DND-41 (cell line): Measurements from ENCODE around the gene PLK1.

Source experiments
- ATAC-seq: fragments of 200-7000 bp; cut with Tn5 transposase; 3 replicates; pipeline ENCODE4 v1.9.1; 2021; ENCODE audit warnings: low read depth; ENCODE audit not compliant: insufficient read depth
- DNase-seq: peaks from one replicate; pipeline ENCODE4 v3.0.0-alpha.2; 2020
- H2AFZ ChIP-seq: 2 replicates; pipeline ENCODE4 v1.6.0; 2012; ENCODE audit warnings: low read depth, low read length
- H3K27ac ChIP-seq: 2 replicates; pipeline ENCODE4 v1.5.1; 2012; ENCODE audit warnings: low read length, inconsistent platforms
- H3K27me3 ChIP-seq: fragments of 200-600 bp; sonication (generic); 2 replicates; pipeline ENCODE4 v1.6.0; 2012; ENCODE audit warnings: low read length, mild to moderate bottlenecking, inconsistent platforms; ENCODE audit not compliant: insufficient read depth, poor library complexity
- H3K36me3 ChIP-seq: 2 replicates; pipeline ENCODE4 v1.5.1; 2012; ENCODE audit warnings: low read length, inconsistent platforms; ENCODE audit not compliant: insufficient read depth
- H3K4me1 ChIP-seq: 2 replicates; pipeline ENCODE4 v1.5.1; 2012; ENCODE audit warnings: mild to moderate bottlenecking, low read length; ENCODE audit not compliant: insufficient read depth
- H3K4me2 ChIP-seq: 2 replicates; pipeline ENCODE4 v1.6.0; 2012; ENCODE audit warnings: mild to moderate bottlenecking, moderate library complexity, low read length, inconsistent platforms; ENCODE audit not compliant: insufficient read depth
- H3K4me3 ChIP-seq, 2 experiments: fragments of 200-600 bp in 1 of 2; shearing (Covaris generic) in 1 of 2; 2 replicates each; pipeline ENCODE4 v1.5.1; 2012 to 2016; ENCODE audit warnings: inconsistent platforms in 2 of 2, low read length in 2 of 2, mild to moderate bottlenecking in 2 of 2, low read depth in 1 of 2, moderate library complexity in 1 of 2
- H3K79me2 ChIP-seq: 2 replicates; pipeline ENCODE4 v1.6.0; 2012; ENCODE audit warnings: low read length, inconsistent platforms; ENCODE audit not compliant: insufficient read depth
- H3K9ac ChIP-seq: 2 replicates; pipeline ENCODE4 v1.6.0; 2012; ENCODE audit warnings: low read depth, mild to moderate bottlenecking, inconsistent platforms, low read length, moderate library complexity
- H3K9me3 ChIP-seq: 2 replicates; pipeline ENCODE4 v1.5.1; 2012; ENCODE audit warnings: low read length, moderate library complexity, mild to moderate bottlenecking, inconsistent platforms; ENCODE audit not compliant: insufficient read depth, severe bottlenecking
- H4K20me1 ChIP-seq: 2 replicates; pipeline ENCODE4 v1.6.0; 2012; ENCODE audit warnings: low read length; ENCODE audit not compliant: insufficient read depth
- CTCF ChIP-seq: IDR thresholded peaks from 2 replicates; pipeline ENCODE4 v1.5.1; 2012; ENCODE audit warnings: borderline replicate concordance, low read length, moderate library complexity, mild to moderate bottlenecking; ENCODE audit not compliant: poor library complexity, severe bottlenecking; ENCODE audit errors: extremely low read depth
- EZH2 ChIP-seq: IDR thresholded peaks from 3 replicates; pipeline ENCODE4 v1.6.1; 2012; ENCODE audit warnings: borderline replicate concordance, low read depth, mild to moderate bottlenecking, moderate library complexity, low read length, inconsistent platforms; ENCODE audit not compliant: severe bottlenecking

The PLK1 gene

DNA sequence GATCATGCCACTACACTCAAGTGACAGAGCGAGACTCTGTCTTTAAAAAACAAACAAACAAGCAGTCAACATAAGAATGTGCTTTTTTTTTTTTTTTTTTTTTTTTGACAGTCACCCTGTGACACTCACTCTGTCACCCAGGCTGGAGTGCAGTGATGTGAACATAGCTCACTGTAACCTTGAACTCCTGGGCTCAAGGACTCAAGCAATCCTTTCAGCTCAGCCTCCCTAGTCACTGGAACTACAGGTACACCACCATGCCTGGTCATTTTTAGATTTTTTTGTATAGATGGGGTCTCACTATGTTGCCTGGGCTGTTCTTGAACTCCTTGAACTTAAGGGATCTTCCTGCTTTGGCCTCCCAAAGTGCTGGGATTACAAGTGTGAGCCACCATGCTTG is 60.8 kb downstream of the PLK1 start:
- no peaks in the 10 kb centered on the region for H3K4me1 ChIP-seq
- no peaks in the 10 kb centered on the region for H3K27me3 ChIP-seq
- no peaks in the 10 kb centered on the region for H4K20me1 ChIP-seq
- H2AFZ ChIP-seq, result no peak overlapping the region
- DNase-seq (no peak), ATAC-seq (no peak)
- H3K4me3 ChIP-seq, result no peak overlapping the region
- H3K9me3 ChIP-seq, result no peaks in the 10 kb centered on the region
- H3K9ac ChIP-seq, result no peak overlapping the region
- H3K79me2 ChIP-seq, result no peaks in the 10 kb centered on the region
- TF ChIP-seq EZH2 (no peak), CTCF (no peak)
- H3K36me3 ChIP-seq, result no peaks in the 10 kb centered on the region
- H3K4me2 ChIP-seq, result no peak overlapping the region
- no peak overlapping the region for H3K27ac ChIP-seq
